GM21447 (cell line): ENCODE results near the gene DNAJB7.
"Not testable (repeated sequence)": the region's sequence is repeated elsewhere in the genome, so short reads cannot be mapped to it uniquely, and the experiment has no call there.

ENCODE experiments used
- ATAC-seq: cut with Tn5 transposase; IDR thresholded peaks from one replicate; pipeline ENCODE4 v1.9.1; 2021; ENCODE audit not compliant: unreplicated experiment

Gene DNAJB7

GRCh38 chr22:40862013-40862412, at the start of gene DNAJB7:
DNAJB7 (minus strand) TSS chr22:40862113; CDS start chr22:40861994, 119 bp downstream.
- ATAC-seq, result no peak

- ATAC-seq, result no peak
Observed at GRCh38 chr22:40908895-40909294, 47.0 kb upstream of the DNAJB7 start.

DNA sequence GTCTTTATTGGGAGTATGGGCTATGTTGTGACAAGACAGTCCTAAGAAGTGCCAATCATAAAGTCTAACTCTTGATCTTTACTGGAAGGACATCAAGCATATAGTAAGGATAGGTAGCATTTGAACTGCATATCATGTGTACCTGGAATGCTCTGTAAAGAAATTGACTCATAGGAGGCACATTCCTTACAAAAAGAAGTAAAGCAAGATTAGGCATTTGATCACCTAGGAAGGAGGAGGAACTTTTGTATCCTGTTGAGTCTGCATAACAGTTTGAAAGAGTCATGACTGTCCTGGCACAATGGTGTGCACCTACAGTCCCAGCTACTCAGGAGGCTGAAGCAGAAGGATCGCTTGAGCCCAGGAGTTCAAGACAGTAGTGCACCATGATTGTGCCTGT, 42.2 kb upstream of the DNAJB7 start:
- ATAC-seq, result no peak

GRCh38 chr22:40898850-40899357, 37.0 kb upstream of the DNAJB7 start:
- ATAC-seq, result no peak

GRCh38 chr22:40894417-40894816, 32.5 kb upstream of the DNAJB7 start:
- no peak for ATAC-seq

GRCh38 chr22:40890881-40891280, 29.0 kb upstream of the DNAJB7 start:
- ATAC-seq, result no peak

DNA sequence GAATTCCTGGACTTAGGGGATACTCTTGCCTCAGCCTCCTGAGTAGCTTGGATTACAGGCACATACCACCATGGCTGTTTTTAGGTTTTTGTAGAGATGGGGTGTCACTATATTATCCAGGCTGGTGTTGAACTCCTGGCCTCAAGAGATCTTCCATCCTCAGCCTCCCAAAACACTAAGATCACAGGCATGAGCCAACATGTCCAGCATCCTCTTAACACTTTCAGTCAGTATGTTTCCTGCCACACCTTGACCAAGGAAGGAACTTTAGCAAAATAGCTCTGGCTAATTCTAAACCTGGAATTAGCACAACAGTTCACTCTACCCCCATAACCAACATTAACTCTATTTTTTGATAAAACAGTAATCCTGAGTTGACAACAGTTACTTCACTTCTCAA, 27.2 kb upstream of the DNAJB7 start:
- no peak for ATAC-seq

GRCh38 chr22:40878922-40879321, 17.0 kb upstream of the DNAJB7 start:
- no peak for ATAC-seq

DNA sequence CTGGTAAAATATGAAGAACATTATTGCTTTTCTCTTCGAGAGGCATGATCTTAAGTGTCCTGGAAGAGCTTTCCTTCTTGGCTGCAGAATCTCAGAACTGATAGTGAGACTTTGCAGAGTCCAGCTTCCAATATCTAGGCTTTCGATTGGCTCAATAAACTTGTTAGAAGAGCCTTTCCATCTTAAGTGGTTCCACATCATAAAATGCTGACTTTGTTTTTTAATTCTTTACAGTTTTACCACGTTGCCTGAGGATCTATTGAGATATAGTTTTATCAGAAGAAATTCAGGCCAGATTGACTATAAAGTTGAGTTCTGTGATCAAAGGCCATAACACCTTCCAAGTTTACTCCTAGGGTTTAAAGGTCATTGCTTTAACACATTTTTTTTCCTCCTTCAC, 15.6 kb upstream of the DNAJB7 start:
- ATAC-seq, result no peak

GRCh38 chr22:40876907-40877306, 15.0 kb upstream of the DNAJB7 start:
- ATAC-seq, result no peak

GRCh38 chr22:40875111-40875510, 13.2 kb upstream of the DNAJB7 start:
- ATAC-seq, result no peak

- no peak for ATAC-seq
Observed at GRCh38 chr22:40874016-40874415, 12.1 kb upstream of the DNAJB7 start.

- not testable (repeated sequence) for ATAC-seq
Observed at GRCh38 chr22:40868379-40868778, 6.5 kb upstream of the DNAJB7 start.

DNA sequence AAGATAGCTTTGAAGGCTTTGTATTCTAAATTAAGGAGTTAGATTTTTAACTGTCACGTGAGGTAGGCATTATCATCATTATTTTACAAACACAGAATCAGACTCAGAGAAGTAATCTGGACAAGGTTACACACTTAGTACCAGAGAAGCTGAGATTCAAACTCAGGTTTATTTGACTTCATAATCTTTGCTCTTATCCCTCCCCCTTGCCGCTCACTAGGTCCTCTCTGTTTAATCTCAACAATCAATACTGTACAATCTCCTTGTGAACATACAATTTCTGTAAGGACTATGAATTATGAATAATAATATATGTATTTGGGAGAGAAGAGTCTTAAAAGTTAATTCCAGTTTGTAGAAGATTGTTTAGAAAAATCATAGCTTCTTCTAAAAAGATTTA, 5.2 kb upstream of the DNAJB7 start:
- ATAC-seq, result no peak

- ATAC-seq, result no peak
Observed at GRCh38 chr22:40862537-40862936, 624 bp upstream of the DNAJB7 start.

GRCh38 chr22:40857309-40857855, 4.5 kb downstream of the DNAJB7 start:
- no peak for ATAC-seq

- ATAC-seq, result peak; percentile 86
Observed at GRCh38 chr22:40856513-40857308, 5.2 kb downstream of the DNAJB7 start, which contains the start of the genes ST13 and XPNPEP3. ST13 (minus strand) TSS chr22:40856639; CDS start chr22:40856540, 99 bp downstream. XPNPEP3 (plus strand) TSS chr22:40857148; CDS start chr22:40857182, 34 bp downstream.

DNA sequence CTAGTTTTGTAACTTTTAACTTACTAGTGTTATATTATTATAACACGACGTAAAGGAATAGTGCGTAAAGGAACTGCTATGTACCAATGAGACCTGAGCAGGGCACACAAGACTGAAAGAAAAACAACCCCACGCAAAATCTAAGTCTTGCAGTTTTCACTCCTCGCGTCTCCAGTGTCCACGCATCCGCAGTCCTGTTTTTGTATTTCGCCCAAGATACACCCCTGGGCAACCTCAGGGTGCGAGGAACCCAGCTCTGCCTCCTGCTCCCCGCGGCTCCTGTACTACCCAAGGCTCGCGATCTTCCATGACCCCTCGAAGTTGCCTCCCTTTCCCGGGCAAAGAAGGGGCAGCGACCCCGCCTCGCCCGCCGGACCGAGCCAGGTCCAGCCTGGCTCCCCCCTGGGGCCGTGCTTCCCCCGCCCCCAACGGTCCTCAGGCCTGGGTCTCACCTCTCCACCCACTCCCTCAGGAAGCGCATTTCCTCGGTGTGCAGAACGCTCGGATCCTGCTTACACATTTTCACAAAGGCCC, 5.9 kb downstream of the DNAJB7 start:
- ATAC-seq, result peak; percentile 19

DNA sequence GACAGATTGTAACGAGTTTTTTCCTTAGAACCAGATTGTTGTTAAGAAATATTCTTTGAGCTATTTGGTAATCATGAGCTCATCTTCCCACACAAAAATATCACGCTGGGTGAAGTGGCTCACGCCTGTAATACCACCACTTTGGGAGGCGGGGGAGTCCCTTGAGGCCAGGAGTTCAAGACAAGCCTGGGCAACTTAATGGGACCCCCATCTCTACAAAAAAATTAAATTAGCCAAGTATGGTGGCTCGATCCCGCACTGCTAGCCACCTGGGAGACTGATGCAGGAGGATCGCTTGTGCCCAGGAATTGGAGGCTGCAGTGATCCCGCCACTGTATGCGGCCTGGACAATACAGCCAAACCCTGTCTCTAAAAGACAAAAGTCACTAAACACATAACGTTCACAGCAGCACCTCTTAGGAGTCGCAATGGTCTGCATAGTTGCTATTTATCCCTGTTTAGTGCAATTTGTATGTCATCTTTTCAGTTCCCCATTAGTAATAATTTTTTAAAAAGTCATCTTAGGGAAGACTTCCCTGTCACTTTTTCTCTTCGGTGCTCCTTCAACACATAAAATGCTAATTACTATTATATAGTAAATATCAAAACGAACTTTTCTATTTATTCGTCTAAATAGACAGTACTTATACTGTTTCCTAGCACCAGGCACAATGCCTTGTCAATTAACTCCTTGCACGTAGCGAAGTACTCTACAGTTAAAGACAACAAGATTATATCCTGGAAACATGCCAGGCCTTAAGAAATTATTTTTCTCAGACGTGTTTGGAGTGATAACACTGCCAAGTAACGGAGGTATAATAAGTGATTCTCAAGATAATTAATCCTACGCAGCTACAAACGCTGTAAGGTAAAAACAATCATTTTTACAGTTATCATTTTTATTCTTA, 6.6 kb downstream of the DNAJB7 start:
- no peak for ATAC-seq

- no peak for ATAC-seq
Observed at GRCh38 chr22:40853961-40854360, 8.0 kb downstream of the DNAJB7 start.

DNA sequence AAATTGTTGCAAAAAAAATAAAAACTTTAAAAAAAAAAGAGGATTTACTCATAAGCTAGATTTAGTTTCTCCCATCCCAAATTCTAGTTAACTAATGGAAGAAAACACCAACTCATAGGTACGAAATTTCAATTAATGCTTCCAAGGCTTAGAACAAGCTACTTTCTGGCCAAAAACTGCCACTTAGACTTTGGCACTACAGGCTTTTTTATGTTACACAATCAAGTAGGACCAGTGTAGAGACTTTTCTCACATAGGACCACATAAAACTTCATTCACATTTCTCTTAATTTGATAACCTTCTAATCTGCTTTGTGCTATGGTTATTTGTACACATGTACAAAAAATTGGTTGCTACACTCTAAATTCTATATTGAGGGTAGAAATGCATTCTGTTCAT, 8.6 kb downstream of the DNAJB7 start:
- ATAC-seq, result no peak
